PFSK-1 (cell line): ENCODE measurements around the gene MMD.

Experiments used
- FOXP2 ChIP-seq: optimal IDR thresholded peaks from 2 replicates; pipeline ENCODE3; 2011; ENCODE audit warnings: borderline replicate concordance, control low read depth, inconsistent platforms; ENCODE audit not compliant: insufficient read depth; ENCODE audit errors: extremely low read length, extremely low read depth
- POLR2AphosphoS5 ChIP-seq: IDR thresholded peaks from 2 replicates; pipeline ENCODE4 v1.6.1; 2012; ENCODE audit warnings: low read depth, mild to moderate bottlenecking, control low read depth, low read length, moderate library complexity
- SIN3A ChIP-seq: IDR thresholded peaks from 2 replicates; pipeline ENCODE4 v1.6.1; 2012; ENCODE audit warnings: mild to moderate bottlenecking, low read length, moderate library complexity, borderline replicate concordance; ENCODE audit not compliant: insufficient read depth
- TAF1 ChIP-seq: IDR thresholded peaks from 2 replicates; pipeline ENCODE4 v1.6.1; 2012; ENCODE audit warnings: low read length, control low read depth, borderline replicate concordance; ENCODE audit not compliant: insufficient read depth
- TF ChIP-seq, protein P1 (sequence below), 2 experiments: IDR thresholded peaks; 2 replicates each; pipeline versions ENCODE4 v1.6.1 to v1.8.0; 2011 to 2012; ENCODE audit warnings: low read depth in 2 of 2, low read length in 2 of 2, control low read depth in 1 of 2, inconsistent platforms in 1 of 2, mild to moderate bottlenecking in 1 of 2, moderate library complexity in 1 of 2; ENCODE audit not compliant: insufficient read depth in 1 of 2

MMD gene

DNA sequence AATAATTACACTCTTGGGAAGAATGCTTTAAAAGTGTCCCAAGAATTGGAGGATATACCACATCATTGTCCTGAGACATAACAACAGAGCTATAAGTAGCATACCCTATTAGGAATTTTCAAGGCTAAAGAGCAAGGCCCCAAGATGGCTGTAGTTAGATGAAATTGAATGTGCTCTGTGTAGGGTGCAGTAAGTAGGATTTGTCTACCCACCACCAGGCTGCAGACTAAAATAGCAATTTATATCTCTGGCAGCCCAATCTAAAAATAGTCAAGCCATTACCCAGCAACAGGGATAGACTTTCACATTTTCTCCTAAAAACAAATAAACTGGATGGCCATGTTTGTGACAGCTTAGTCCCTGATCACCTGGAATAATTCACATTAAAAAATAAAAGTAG, 5.6 kb downstream of the MMD start:
- no peak for TF ChIP-seq SIN3A
- TF ChIP-seq POLR2AphosphoS5 = no peak
- TF ChIP-seq, protein P1, sequence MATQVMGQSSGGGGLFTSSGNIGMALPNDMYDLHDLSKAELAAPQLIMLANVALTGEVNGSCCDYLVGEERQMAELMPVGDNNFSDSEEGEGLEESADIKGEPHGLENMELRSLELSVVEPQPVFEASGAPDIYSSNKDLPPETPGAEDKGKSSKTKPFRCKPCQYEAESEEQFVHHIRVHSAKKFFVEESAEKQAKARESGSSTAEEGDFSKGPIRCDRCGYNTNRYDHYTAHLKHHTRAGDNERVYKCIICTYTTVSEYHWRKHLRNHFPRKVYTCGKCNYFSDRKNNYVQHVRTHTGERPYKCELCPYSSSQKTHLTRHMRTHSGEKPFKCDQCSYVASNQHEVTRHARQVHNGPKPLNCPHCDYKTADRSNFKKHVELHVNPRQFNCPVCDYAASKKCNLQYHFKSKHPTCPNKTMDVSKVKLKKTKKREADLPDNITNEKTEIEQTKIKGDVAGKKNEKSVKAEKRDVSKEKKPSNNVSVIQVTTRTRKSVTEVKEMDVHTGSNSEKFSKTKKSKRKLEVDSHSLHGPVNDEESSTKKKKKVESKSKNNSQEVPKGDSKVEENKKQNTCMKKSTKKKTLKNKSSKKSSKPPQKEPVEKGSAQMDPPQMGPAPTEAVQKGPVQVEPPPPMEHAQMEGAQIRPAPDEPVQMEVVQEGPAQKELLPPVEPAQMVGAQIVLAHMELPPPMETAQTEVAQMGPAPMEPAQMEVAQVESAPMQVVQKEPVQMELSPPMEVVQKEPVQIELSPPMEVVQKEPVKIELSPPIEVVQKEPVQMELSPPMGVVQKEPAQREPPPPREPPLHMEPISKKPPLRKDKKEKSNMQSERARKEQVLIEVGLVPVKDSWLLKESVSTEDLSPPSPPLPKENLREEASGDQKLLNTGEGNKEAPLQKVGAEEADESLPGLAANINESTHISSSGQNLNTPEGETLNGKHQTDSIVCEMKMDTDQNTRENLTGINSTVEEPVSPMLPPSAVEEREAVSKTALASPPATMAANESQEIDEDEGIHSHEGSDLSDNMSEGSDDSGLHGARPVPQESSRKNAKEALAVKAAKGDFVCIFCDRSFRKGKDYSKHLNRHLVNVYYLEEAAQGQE (IDR thresholded peaks at IDR 0.05; ENCODE audit: insufficient read depth in 1 of 2, low read depth in 2 of 2, low read length in 2 of 2) = no peak

DNA sequence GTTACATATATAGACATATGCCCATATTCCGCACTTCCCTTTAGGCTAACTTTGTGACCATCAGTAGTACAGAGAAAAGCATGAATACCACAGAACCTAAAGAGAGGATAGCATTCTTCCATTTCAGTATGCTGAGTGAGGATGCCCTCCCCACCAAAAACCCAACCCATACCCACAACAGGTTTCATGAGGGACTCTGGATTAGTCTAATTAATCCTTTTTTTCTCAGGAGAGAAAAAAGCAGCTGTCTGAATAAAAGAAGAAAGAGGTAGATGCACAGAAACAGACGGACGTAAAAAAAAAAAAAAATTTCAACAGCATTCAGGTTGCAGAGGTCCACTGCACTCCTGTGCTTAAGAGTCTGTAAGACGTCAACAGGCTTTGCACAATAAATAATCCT, 6.7 kb downstream of the MMD start:
- no peak for TF ChIP-seq POLR2AphosphoS5
- no peak for TF ChIP-seq TAF1
- TF ChIP-seq FOXP2 = no peak
- TF ChIP-seq, protein P1 (IDR thresholded peaks at IDR 0.05; ENCODE audit: insufficient read depth in 1 of 2, low read depth in 2 of 2, low read length in 2 of 2) = no peak
- TF ChIP-seq SIN3A = no peak

DNA sequence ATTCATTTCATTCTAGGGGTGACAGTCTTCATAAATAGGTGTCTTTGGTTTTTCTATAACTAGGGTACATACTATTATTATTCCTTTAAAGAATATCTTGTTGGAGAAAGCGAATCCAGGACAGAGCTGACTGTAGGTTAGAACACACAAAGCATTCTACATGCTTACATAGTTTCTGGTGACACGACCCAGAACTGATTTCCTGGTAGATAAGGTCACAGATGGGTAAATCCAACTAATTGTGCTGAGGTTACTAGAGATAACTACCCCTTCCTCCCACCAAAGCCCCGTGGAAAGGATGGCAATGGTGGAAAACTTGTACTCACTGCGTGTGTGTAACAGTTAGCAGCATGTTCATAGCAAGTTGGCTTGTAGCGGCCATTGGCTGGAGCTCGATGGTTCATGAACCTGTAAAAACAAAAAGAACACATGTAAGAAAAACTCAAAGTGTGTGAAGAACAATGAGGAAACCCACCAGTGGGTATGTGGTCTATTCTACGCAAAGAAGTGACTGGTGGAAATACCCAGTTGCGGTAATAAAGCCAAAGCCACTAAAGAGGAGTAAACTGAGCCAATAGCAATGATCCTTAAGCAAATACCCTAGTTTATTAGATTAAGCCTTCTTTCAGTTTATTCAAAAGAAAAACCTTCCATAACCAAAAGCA, 7.7 kb downstream of the MMD start:
- TF ChIP-seq FOXP2 (no peak), TAF1 (no peak), SIN3A (no peak), POLR2AphosphoS5 (no peak)
- TF ChIP-seq, protein P1 (IDR thresholded peaks at IDR 0.05; ENCODE audit: insufficient read depth in 1 of 2, low read depth in 2 of 2, low read length in 2 of 2) = no peak

GRCh38 chr17:55411463-55411855, 10.2 kb downstream of the MMD start:
- TF ChIP-seq POLR2AphosphoS5 (no peak), TAF1 (no peak), SIN3A (no peak), FOXP2 (no peak)
- TF ChIP-seq, protein P1 (IDR thresholded peaks at IDR 0.05; ENCODE audit: insufficient read depth in 1 of 2, low read depth in 2 of 2, low read length in 2 of 2) = no peak
